ENCODE results near the gene SIPA1L2. TPM values are rescaled to one million over a fixed set of nuclear protein-coding genes. Genes with fewer than 3 reads are reported as not detected.
A peak's percentile ranks its signal among the peaks of the same experiment; 100 is the strongest.

SIPA1L2 gene
- total and polyA plus RNA-seq, 10 of the 15 experiments (the other 5 are each of a cell fraction or from before 2014, with no cell fraction given), result 0.01 to 0.18 TPM; not detected in 8

GRCh38 chr1:232655746-232656085, 25.8 kb upstream of the SIPA1L2 start:
- no peaks in the 10 kb centered on the region for H4K20me1 ChIP-seq (ENCODE audit: control insufficient read depth, insufficient read depth)
- no peak overlapping the region for H3K27ac ChIP-seq (ENCODE audit: control insufficient read depth, insufficient read depth)
- in situ Hi-C loops (cut with MboI), result no loop called here
- peaks cover 6% of the 10 kb centered on the region for H3K4me1 ChIP-seq (ENCODE audit: control insufficient read depth, insufficient read depth, low read length)
- FAIRE-seq, result no peak
- intact Hi-C loops (cut with micrococcal nuclease; ENCODE audit: unreplicated experiment), result no loop called here
- BruUV-seq (replicated peaks), result no TSS peak
- no peak overlapping the region for H3K4me3 ChIP-seq
- CTCF ChIA-PET, result interaction anchor here (0.6 kb wide), 1 partner anchor 382 kb away, joined by 5 read pairs; no protein-coding TSS in a partner anchor
- H3K79me2 ChIP-seq (ENCODE audit: control insufficient read depth, insufficient read depth, low read length), result no peaks in the 10 kb centered on the region
- RAD21 ChIA-PET (ENCODE audit: unreplicated experiment), result no interaction called here
- H3K4me2 ChIP-seq (ENCODE audit: control insufficient read depth, insufficient read depth), result 0 out of 2 replicates have a peak overlapping the region, but pooled peaks have one; percentile 13
- POLR2A ChIA-PET, result no interaction called here
- no peaks in the 10 kb centered on the region for H3K36me3 ChIP-seq (ENCODE audit: control insufficient read depth in 2 of 2, insufficient read depth in 2 of 2, low read length in 1 of 2)
- H3K9ac ChIP-seq (ENCODE audit: control insufficient read depth, insufficient read depth, low read length), result no peak overlapping the region
- no peak for DNase-seq (ENCODE audit: low read depth, low spot score)
- no peaks in the 10 kb centered on the region for H3K9me3 ChIP-seq (replicated peaks; ENCODE audit: control insufficient read depth, insufficient read depth, low read length)
- 0 out of 4 replicates have a peak, but pooled peaks cover 0 to 2% of the 10 kb centered on the region in 2 experiments for H3K27me3 ChIP-seq (replicated peaks in 1 of 2; ENCODE audit: control insufficient read depth in 2 of 2, insufficient read depth in 2 of 2, low read length in 1 of 2)
- H2AFZ ChIP-seq (ENCODE audit: control insufficient read depth, low read depth, low read length), result no peak overlapping the region
- ATAC-seq, result no peak
- SMC1A ChIA-PET (ENCODE audit: uncharacterized antibody, unreplicated experiment), result no interaction called here
- TF ChIP-seq TCF7 (IDR thresholded peaks at IDR 0.05; ENCODE audit: borderline replicate concordance), result no peak
- TF ChIP-seq KAT2A (conservative IDR thresholded peaks at IDR 0.05; ENCODE audit: control insufficient read depth, low read depth, low read length), result no peak
- TF ChIP-seq SKIL (IDR thresholded peaks at IDR 0.05; ENCODE audit: low read depth, poor library complexity, severe bottlenecking), result no peak
- TF ChIP-seq SRF (IDR thresholded peaks at IDR 0.05; ENCODE audit: low read depth in 2 of 2, low read length in 2 of 2), result no peak
- TF ChIP-seq EGR1 (IDR thresholded peaks at IDR 0.05; ENCODE audit: borderline replicate concordance in 1 of 2, low read depth in 2 of 2, low read length in 2 of 2), result no peak
- no peak for TF ChIP-seq CBX5 (IDR thresholded peaks at IDR 0.05; ENCODE audit: low read depth)
- no peak for TF ChIP-seq ZSCAN29 (IDR thresholded peaks at IDR 0.05)
- no peak for TF ChIP-seq MYB (IDR thresholded peaks at IDR 0.05; ENCODE audit: borderline replicate concordance, low read depth, low read length)
- TF ChIP-seq SMAD1 (IDR thresholded peaks at IDR 0.05; ENCODE audit: low read depth, partially characterized antibody), result no peak
- no peak for TF ChIP-seq YBX1 (IDR thresholded peaks at IDR 0.05)
- TF ChIP-seq WRNIP1 (IDR thresholded peaks at IDR 0.05; ENCODE audit: borderline replicate concordance, low read depth, low read length), result no peak
- TF ChIP-seq RB1 (IDR thresholded peaks at IDR 0.05; ENCODE audit: borderline replicate concordance), result no peak
- TF ChIP-seq BCL3 (IDR thresholded peaks at IDR 0.05; ENCODE audit: borderline replicate concordance, insufficient read depth, low read depth, low read length, poor library complexity, severe bottlenecking), result no peak
- TF ChIP-seq CEBPB (IDR thresholded peaks at IDR 0.05; ENCODE audit: borderline replicate concordance in 1 of 2, low read depth in 2 of 2, low read length in 2 of 2), result no peak
- no peak for TF ChIP-seq NFYA (IDR thresholded peaks at IDR 0.05; ENCODE audit: borderline replicate concordance, low read depth, low read length)
- TF ChIP-seq ASH2L (IDR thresholded peaks at IDR 0.05; ENCODE audit: borderline replicate concordance, low read depth), result no peak
- TF ChIP-seq POU2F2 (IDR thresholded peaks at IDR 0.05; ENCODE audit: borderline replicate concordance, low read depth, low read length), result no peak
- TF ChIP-seq YY1 (IDR thresholded peaks at IDR 0.05; ENCODE audit: low read depth, low read length), result no peak
- TF ChIP-seq CHD4 (IDR thresholded peaks at IDR 0.05), result no peak
- WGBS (ENCODE audit: insufficient coverage, insufficient replicate concordance, low lambda C conversion rate, missing lambda C conversion rate), result 31% methylated on average over 3 of the region's 4 CpGs

Measured in GM12878 (cell line).